SKM-1 (cell line): ENCODE measurements around the gene RAC3.

Experiments
- DNase-seq: peaks from one replicate; lab custom pipeline; 2025; ENCODE audit not compliant: unreplicated experiment; lab: John Stamatoyannopoulos, UW

RAC3 gene

GRCh38 chr17:82031303-82031884 is at the start of gene RAC3:
TSS of gene RAC3 (plus strand) at chr17:82031678. CDS start at chr17:82031762, 84 bp downstream.
- DNase-seq, result no peak

- no peak for DNase-seq
Observed at GRCh38 chr17:81983011-81983638, 48.4 kb upstream of the RAC3 start.

- no peak for DNase-seq
Observed at GRCh38 chr17:81983639-81984373, 47.7 kb upstream of the RAC3 start.

GRCh38 chr17:81984773-81985410 is 46.6 kb upstream of the RAC3 start:
- no peak for DNase-seq

- no peak for DNase-seq
Observed at GRCh38 chr17:81986606-81987005, 44.9 kb upstream of the RAC3 start.

- no peak for DNase-seq
Observed at GRCh38 chr17:81987161-81987770, 44.2 kb upstream of the RAC3 start.

GRCh38 chr17:81990836-81991683 is 40.4 kb upstream of the RAC3 start:
- DNase-seq, result no peak

- no peak for DNase-seq
Observed at GRCh38 chr17:81991684-81992305, 39.7 kb upstream of the RAC3 start.

GRCh38 chr17:81992306-81993102 is 39.0 kb upstream of the RAC3 start:
- DNase-seq, result no peak

- DNase-seq, result no peak
Observed at GRCh38 chr17:81993729-81994592, 37.5 kb upstream of the RAC3 start.

GRCh38 chr17:81994593-81995462 is 36.6 kb upstream of the RAC3 start:
- DNase-seq, result no peak

- DNase-seq, result no peak
Observed at GRCh38 chr17:81995463-81996231, 35.8 kb upstream of the RAC3 start.

- no peak for DNase-seq
Observed at GRCh38 chr17:81996232-81996756, 35.2 kb upstream of the RAC3 start.

- no peak for DNase-seq
Observed at GRCh38 chr17:81996757-81997441, 34.6 kb upstream of the RAC3 start.

- DNase-seq, result no peak
Observed at GRCh38 chr17:81998212-81998611, 33.3 kb upstream of the RAC3 start.
